ENCODE data around the gene SAP30L. TPM values are rescaled to one million over a fixed set of nuclear protein-coding genes. Genes with fewer than 3 reads are reported as not detected.

Gene SAP30L
- total and polyA plus RNA-seq, 2 of the 4 experiments (the other 2 are of a cell fraction), result 9.7 to 17.6 TPM

DNA sequence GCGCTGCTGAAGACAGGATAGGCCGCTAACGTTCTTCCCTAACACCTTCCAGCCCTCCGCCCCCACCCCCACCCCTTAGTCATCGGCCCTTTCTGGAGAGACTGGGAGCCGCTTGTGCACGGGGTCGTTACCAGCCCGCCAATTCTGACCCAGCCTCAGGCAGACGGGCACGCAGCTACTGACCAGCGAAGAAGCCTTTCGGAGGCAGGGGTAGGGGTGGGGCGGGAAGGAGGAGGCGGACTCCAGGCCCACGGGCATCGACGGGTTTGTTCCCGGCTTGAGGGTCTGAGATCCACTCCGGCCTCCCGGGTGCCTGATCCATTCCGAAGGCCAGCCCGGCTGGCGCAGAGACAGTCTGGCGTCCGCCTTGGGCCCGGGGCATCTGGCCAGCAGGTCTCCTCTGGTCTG is 33.0 kb downstream of the SAP30L start:
- Histone ChIP-seq H3K14ac (replicated peaks; ENCODE audit: low read depth, low read length) (no peak overlapping the region), H4K5ac (ENCODE audit: low read depth, low read length) (no peak overlapping the region), H4K91ac (ENCODE audit: insufficient read depth, low read depth, low read length) (no peak overlapping the region), H3K9ac (ENCODE audit: low read depth, low read length) (no peak overlapping the region), H2AFZ (replicated peaks; ENCODE audit: low read length, poor library complexity) (no peak overlapping the region), H3K79me1 (ENCODE audit: low read depth in 1 of 2, low read length in 2 of 2) (no peaks in the 10 kb centered on the region), H2BK5ac (ENCODE audit: low read depth, low read length, poor library complexity, severe bottlenecking) (no peak overlapping the region), H3K27ac (ENCODE audit: insufficient read depth, low read length) (no peak overlapping the region), H4K20me1 (ENCODE audit: insufficient read depth, low read length) (peaks cover 14% of the 10 kb centered on the region; the same call in 1 of the 2 replicates), H2BK15ac (ENCODE audit: low read depth, low read length) (no peak overlapping the region), H3K56ac (ENCODE audit: extremely low read depth, insufficient read depth, low read length) (no peak overlapping the region), H2BK120ac (ENCODE audit: low read depth, low read length) (no peak overlapping the region), H3K4ac (ENCODE audit: low read depth, low read length) (no peak overlapping the region), H3K27me3 (ENCODE audit: control insufficient read depth, insufficient read depth, low read length) (peaks cover 99% of the 10 kb centered on the region), H3K4me3 (ENCODE audit: insufficient read depth, low read depth, low read length) (no peak overlapping the region), H3K9me3 (ENCODE audit: control insufficient read depth, insufficient read depth, low read length) (peaks cover 5% of the 10 kb centered on the region; the same call in 1 of the 2 replicates), H2BK20ac (ENCODE audit: low read depth, low read length) (no peak overlapping the region), H3K36me3 (ENCODE audit: control insufficient read depth, insufficient read depth, low read length) (no peaks in the 10 kb centered on the region), H3K9me1 (ENCODE audit: insufficient read depth, low read length) (no peaks in the 10 kb centered on the region), H4K8ac (ENCODE audit: low read depth in 2 of 2, low read length in 2 of 2) (no peak overlapping the region), H3K4me1 (ENCODE audit: control insufficient read depth, insufficient read depth, low read length) (peaks cover 2% of the 10 kb centered on the region; the same call in 1 of the 2 replicates), H3K23ac (ENCODE audit: low read depth, low read length) (no peak overlapping the region), H3K4me2 (ENCODE audit: low read depth, low read length) (no peak overlapping the region; the same call in 1 of the 2 replicates), H3K18ac (ENCODE audit: low read depth, low read length) (no peak overlapping the region), H2AK9ac (replicated peaks; ENCODE audit: low read depth, low read length, poor library complexity) (no peak overlapping the region), H2AK5ac (ENCODE audit: low read depth, low read length) (no peak overlapping the region)
- intact Hi-C loops (cut with micrococcal nuclease) (no loop called here), dilution Hi-C loops (cut with HindIII; ENCODE audit: low sequenced_read_pairs, unreplicated experiment) (no loop called here), in situ Hi-C loops (cut with MboI; ENCODE audit: low sequenced_read_pairs) (no loop called here)
- no peak for DNase-seq
- no CpG with 5 or more reads among the region's 27 CpGs for WGBS, 2 experiments (ENCODE audit: extremely low coverage in 2 of 2, insufficient read length in 1 of 2)
- ATAC-seq (ENCODE audit: low read depth), result no peak
- no TSS peak for BruUV-seq (replicated peaks)
- TF ChIP-seq CHD1 (IDR thresholded peaks at IDR 0.05; ENCODE audit: low read depth, low read length) (no peak), POLR2A (IDR thresholded peaks at IDR 0.05; ENCODE audit: low read depth, low read length) (no peak), RAD21 (IDR thresholded peaks at IDR 0.05; ENCODE audit: low read length) (no peak), MAZ (IDR thresholded peaks at IDR 0.05; ENCODE audit: borderline replicate concordance, low read depth, low read length) (no peak), FOS (IDR thresholded peaks at IDR 0.05; ENCODE audit: low read depth, low read length) (no peak), MXI1 (IDR thresholded peaks at IDR 0.05; ENCODE audit: borderline replicate concordance, low read depth, low read length) (no peak), ELK1 (IDR thresholded peaks at IDR 0.05; ENCODE audit: borderline replicate concordance, low read depth, low read length) (no peak), BHLHE40 (IDR thresholded peaks at IDR 0.05; ENCODE audit: low read depth, low read length) (no peak), CEBPB (IDR thresholded peaks at IDR 0.05; ENCODE audit: low read depth, low read length) (no peak), SMC3 (IDR thresholded peaks at IDR 0.05; ENCODE audit: low read depth, low read length) (no peak), RFX5 (IDR thresholded peaks at IDR 0.05; ENCODE audit: low read depth, low read length) (no peak), NFE2L2 (IDR thresholded peaks at IDR 0.05; ENCODE audit: low read depth, low read length) (no peak), MAFK (IDR thresholded peaks at IDR 0.05; ENCODE audit: low read depth, low read length) (no peak), RCOR1 (IDR thresholded peaks at IDR 0.05; ENCODE audit: insufficient replicate concordance, low read length) (no peak)
- TF ChIP-seq, protein P1, sequence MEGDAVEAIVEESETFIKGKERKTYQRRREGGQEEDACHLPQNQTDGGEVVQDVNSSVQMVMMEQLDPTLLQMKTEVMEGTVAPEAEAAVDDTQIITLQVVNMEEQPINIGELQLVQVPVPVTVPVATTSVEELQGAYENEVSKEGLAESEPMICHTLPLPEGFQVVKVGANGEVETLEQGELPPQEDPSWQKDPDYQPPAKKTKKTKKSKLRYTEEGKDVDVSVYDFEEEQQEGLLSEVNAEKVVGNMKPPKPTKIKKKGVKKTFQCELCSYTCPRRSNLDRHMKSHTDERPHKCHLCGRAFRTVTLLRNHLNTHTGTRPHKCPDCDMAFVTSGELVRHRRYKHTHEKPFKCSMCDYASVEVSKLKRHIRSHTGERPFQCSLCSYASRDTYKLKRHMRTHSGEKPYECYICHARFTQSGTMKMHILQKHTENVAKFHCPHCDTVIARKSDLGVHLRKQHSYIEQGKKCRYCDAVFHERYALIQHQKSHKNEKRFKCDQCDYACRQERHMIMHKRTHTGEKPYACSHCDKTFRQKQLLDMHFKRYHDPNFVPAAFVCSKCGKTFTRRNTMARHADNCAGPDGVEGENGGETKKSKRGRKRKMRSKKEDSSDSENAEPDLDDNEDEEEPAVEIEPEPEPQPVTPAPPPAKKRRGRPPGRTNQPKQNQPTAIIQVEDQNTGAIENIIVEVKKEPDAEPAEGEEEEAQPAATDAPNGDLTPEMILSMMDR (conservative IDR thresholded peaks at IDR 0.05; ENCODE audit: low read depth, low read length), result no peak
- CTCF ChIA-PET, result no interaction called here
- POLR2A ChIA-PET (ENCODE audit: unreplicated experiment), result interaction anchor here (0.6 kb wide), 1 partner anchor 135 kb away, joined by 4 read pairs; no protein-coding TSS in a partner anchor

All from IMR-90 (cell line).